Measurements from ENCODE around the gene GABRG3. TPM values are rescaled to one million over a fixed set of nuclear protein-coding genes. Genes with fewer than 3 reads are reported as not detected.

The GABRG3 gene
- total RNA-seq, 3 donors from 2014 or later: 0.15 to 0.33 TPM; not detected in 1

DNA sequence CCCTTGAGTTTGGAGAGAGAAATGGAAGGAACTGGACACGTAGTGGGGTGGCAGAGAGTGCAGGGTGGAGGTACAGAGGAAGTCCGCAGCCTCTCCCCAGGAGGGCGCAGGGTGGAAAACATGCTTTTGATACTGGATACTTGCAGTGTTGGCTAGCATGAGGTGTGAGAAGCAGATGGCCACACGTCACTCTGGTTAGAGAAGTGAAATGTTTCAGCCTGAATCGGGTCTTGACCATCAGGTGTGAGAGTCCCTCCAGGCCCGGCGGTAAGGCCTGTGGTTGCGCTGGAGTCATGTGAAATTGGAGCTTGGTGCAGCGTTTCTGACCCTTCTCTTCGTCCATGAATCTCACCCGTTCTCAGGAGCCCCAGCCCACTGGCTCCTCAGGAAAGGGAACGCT lies 93.1 kb downstream of the GABRG3 start:
- Histone ChIP-seq H3K9me3 (peaks cover 17 to 23% of the 10 kb centered on the region in 2 donors), H3K4me1 (no peaks in the 10 kb centered on the region), H3K27ac (no peak overlapping the region), H3K27me3 (no peaks in the 10 kb centered on the region), H3K36me3 (no peaks in the 10 kb centered on the region), H3K4me3 (no peak overlapping the region)
- TF ChIP-seq POLR2A (IDR thresholded peaks at IDR 0.05) (no peak), CTCF (IDR thresholded peaks at IDR 0.05) (no peak), POLR2AphosphoS5 (IDR thresholded peaks at IDR 0.05) (no peak)
- intact Hi-C loops (cut with DNase I; ENCODE audit: low total_unique reads): no loop called here
- no peak for DNase-seq (ENCODE audit: low spot score in 2 of 2)

DNA sequence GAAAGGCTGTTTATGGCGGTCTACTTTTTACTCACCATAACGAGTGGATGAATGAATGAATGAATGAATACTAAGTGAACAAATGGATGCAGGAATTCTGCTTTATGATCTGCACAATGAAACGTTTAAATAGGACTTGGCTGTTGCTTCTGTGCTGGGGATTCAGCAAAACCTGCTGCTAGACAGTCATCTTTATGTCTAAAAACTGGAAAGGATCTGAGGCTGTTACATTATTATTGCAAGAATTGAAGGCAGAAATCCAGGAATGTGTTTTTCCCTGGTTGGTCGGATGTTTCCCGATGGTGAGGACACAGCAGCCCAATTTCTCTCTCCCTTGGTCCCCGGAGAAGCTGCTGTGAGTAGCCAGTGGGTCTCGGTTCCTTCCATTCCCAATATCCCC lies 94.2 kb downstream of the GABRG3 start:
- Histone ChIP-seq H3K36me3 (no peaks in the 10 kb centered on the region), H3K27me3 (no peaks in the 10 kb centered on the region), H3K4me1 (no peaks in the 10 kb centered on the region), H3K9me3 (peaks cover 20 to 25% of the 10 kb centered on the region in 2 donors), H3K4me3 (no peak overlapping the region), H3K27ac (no peak overlapping the region)
- TF ChIP-seq POLR2A (IDR thresholded peaks at IDR 0.05): no peak
- TF ChIP-seq CTCF (IDR thresholded peaks at IDR 0.05): no peak
- TF ChIP-seq POLR2AphosphoS5 (IDR thresholded peaks at IDR 0.05): no peak
- no peak for DNase-seq (ENCODE audit: low spot score in 2 of 2)
- intact Hi-C loops (cut with DNase I; ENCODE audit: low total_unique reads): no loop called here

GRCh38 chr15:27065785-27066184 lies 94.8 kb downstream of the GABRG3 start:
- no peaks in the 10 kb centered on the region for H3K4me1 ChIP-seq
- H3K27me3 ChIP-seq: no peaks in the 10 kb centered on the region
- H3K9me3 ChIP-seq: peaks cover 20 to 25% of the 10 kb centered on the region in 2 donors
- DNase-seq (ENCODE audit: low spot score in 2 of 2): no peak
- no peaks in the 10 kb centered on the region for H3K36me3 ChIP-seq
- TF ChIP-seq POLR2AphosphoS5 (IDR thresholded peaks at IDR 0.05) (no peak), POLR2A (IDR thresholded peaks at IDR 0.05) (no peak), CTCF (IDR thresholded peaks at IDR 0.05) (no peak)
- no peak overlapping the region for H3K27ac ChIP-seq
- H3K4me3 ChIP-seq: no peak overlapping the region
- intact Hi-C loops (cut with DNase I; ENCODE audit: low total_unique reads): no loop called here

- no peaks in the 10 kb centered on the region for H3K4me1 ChIP-seq
- intact Hi-C loops (cut with DNase I; ENCODE audit: low total_unique reads): no loop called here
- TF ChIP-seq POLR2AphosphoS5 (IDR thresholded peaks at IDR 0.05) (no peak), POLR2A (IDR thresholded peaks at IDR 0.05) (no peak), CTCF (IDR thresholded peaks at IDR 0.05) (no peak)
These were observed 95.5 kb downstream of the GABRG3 start for GRCh38 chr15:27066446-27066845.

GRCh38 chr15:27067175-27067574 lies 96.2 kb downstream of the GABRG3 start:
- Histone ChIP-seq H3K9me3 (peaks cover 20 to 25% of the 10 kb centered on the region in 2 donors), H3K36me3 (no peaks in the 10 kb centered on the region), H3K4me3 (no peak overlapping the region), H3K4me1 (no peaks in the 10 kb centered on the region), H3K27ac (no peak overlapping the region), H3K27me3 (no peaks in the 10 kb centered on the region)
- no peak for TF ChIP-seq POLR2AphosphoS5 (IDR thresholded peaks at IDR 0.05)
- no peak for DNase-seq (ENCODE audit: low spot score in 2 of 2)
- intact Hi-C loops (cut with DNase I; ENCODE audit: low total_unique reads): no loop called here

More at GRCh38 chr15:27066446-27066845, 95.5 kb downstream of the GABRG3 start:
- no peak for DNase-seq (ENCODE audit: low spot score in 2 of 2)
- peaks cover 20 to 25% of the 10 kb centered on the region in 2 donors for H3K9me3 ChIP-seq
- no peaks in the 10 kb centered on the region for H3K27me3 ChIP-seq
- no peak overlapping the region for H3K4me3 ChIP-seq
- H3K36me3 ChIP-seq: no peaks in the 10 kb centered on the region
- no peak overlapping the region for H3K27ac ChIP-seq

DNA sequence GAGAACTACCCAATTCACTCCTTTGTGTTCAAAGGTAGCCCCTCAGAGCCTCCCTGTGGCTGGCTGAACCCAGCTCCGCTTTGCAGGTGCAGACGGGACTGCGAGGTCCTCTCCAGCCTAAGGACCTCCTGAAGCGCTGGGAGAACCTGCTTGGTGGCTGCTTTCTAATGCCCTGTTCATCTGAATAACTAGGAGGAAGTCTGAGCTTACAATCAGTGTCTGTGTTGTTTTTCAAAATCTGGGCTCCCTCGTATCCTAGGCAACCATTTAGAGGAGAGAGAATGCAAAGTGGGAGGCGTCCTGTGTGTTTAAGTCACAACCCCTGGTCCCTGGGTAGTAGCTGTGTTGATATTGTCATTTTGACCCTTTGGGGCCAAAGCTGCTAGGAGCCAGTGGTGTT lies 99.9 kb downstream of the GABRG3 start:
- no peaks in the 10 kb centered on the region for H3K4me1 ChIP-seq
- no peak for DNase-seq (ENCODE audit: low spot score in 2 of 2)

More for the DNA sequence above, 99.9 kb downstream of the GABRG3 start:
- no peak overlapping the region for H3K27ac ChIP-seq
- no peaks in the 10 kb centered on the region for H3K27me3 ChIP-seq
- TF ChIP-seq CTCF (IDR thresholded peaks at IDR 0.05) (no peak), POLR2AphosphoS5 (IDR thresholded peaks at IDR 0.05) (no peak), POLR2A (IDR thresholded peaks at IDR 0.05) (no peak)
- no peaks in the 10 kb centered on the region for H3K36me3 ChIP-seq
- no peak overlapping the region for H3K4me3 ChIP-seq
- intact Hi-C loops (cut with DNase I; ENCODE audit: low total_unique reads): no loop called here
- peaks cover 20 to 25% of the 10 kb centered on the region in 2 donors for H3K9me3 ChIP-seq

Data from breast epithelium (tissue), 4 donors.